Skeletal muscle satellite cell (primary cell): ENCODE measurements around the gene C3AR1.
"Not testable (repeated sequence)": the region's sequence is repeated elsewhere in the genome, so short reads cannot be mapped to it uniquely, and the experiment has no call there.

Experiments
- H3K27me3 ChIP-seq: 2 replicates; pipeline ENCODE4 v1.7.0; 2013; ENCODE audit warnings: low read length; ENCODE audit not compliant: control insufficient read depth, insufficient read depth
- H3K36me3 ChIP-seq: 2 replicates; pipeline ENCODE4 v1.7.0; 2013; ENCODE audit warnings: mild to moderate bottlenecking, control low read depth, low read length; ENCODE audit not compliant: insufficient read depth
- H3K4me1 ChIP-seq: 2 replicates; pipeline ENCODE4 v1.7.0; 2013; ENCODE audit warnings: low read length; ENCODE audit not compliant: control insufficient read depth, insufficient read depth
- H3K4me2 ChIP-seq: 2 replicates; pipeline ENCODE4 v1.7.0; 2013; ENCODE audit warnings: mild to moderate bottlenecking, low read length
- H3K4me3 ChIP-seq: 2 replicates; pipeline ENCODE4 v1.7.0; 2013; ENCODE audit warnings: low read length
- H3K9ac ChIP-seq: 2 replicates; pipeline ENCODE4 v1.7.0; 2013; ENCODE audit warnings: mild to moderate bottlenecking, low read depth, low read length, moderate library complexity
- H3K9me3 ChIP-seq: replicated peaks from 2 replicates; pipeline ENCODE4 v1.7.0; 2013; ENCODE audit warnings: mild to moderate bottlenecking, control low read depth, low read length

Gene C3AR1

GRCh38 chr12:8081251-8081920, 15.2 kb upstream of the C3AR1 start:
- no peaks in the 10 kb centered on the region for H3K9me3 ChIP-seq
- H3K4me2 ChIP-seq = peak overlapping the region; percentile 83
- peak overlapping the region; percentile 81 for H3K4me3 ChIP-seq
- H3K27me3 ChIP-seq = no peaks in the 10 kb centered on the region
- H3K9ac ChIP-seq = peak overlapping the region; percentile 90
- peaks cover 19% of the 10 kb centered on the region for H3K4me1 ChIP-seq
- H3K36me3 ChIP-seq = no peaks in the 10 kb centered on the region

- no peak overlapping the region for H3K4me2 ChIP-seq
- H3K4me3 ChIP-seq = no peak overlapping the region
- no peaks in the 10 kb centered on the region for H3K27me3 ChIP-seq
- no peaks in the 10 kb centered on the region for H3K36me3 ChIP-seq
- no peaks in the 10 kb centered on the region for H3K9me3 ChIP-seq
- no peak overlapping the region for H3K9ac ChIP-seq
- peaks cover 19% of the 10 kb centered on the region for H3K4me1 ChIP-seq
Observed at GRCh38 chr12:8080120-8080519, 14.0 kb upstream of the C3AR1 start.

DNA sequence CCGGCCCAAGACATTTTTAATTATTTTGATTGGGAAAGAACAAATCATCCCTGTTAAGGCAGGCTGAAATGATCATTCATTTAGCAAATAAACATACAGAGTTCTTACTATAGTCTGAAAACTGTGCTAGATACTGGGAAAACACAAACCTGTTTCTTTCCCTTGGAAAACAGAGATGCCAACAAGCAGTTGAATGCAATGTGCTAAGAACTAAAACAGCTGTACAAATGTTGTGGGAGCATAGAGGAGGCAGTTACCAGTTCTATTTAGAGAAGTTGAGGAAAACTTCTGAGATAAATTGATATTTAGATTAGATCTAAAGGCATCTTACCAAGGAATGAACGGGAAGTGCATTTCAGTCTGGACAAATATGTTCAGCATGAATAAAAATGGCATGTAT, 12.8 kb upstream of the C3AR1 start:
- H3K9me3 ChIP-seq = no peaks in the 10 kb centered on the region
- H3K4me3 ChIP-seq = no peak overlapping the region
- H3K4me2 ChIP-seq = no peak overlapping the region
- no peak overlapping the region for H3K9ac ChIP-seq
- no peaks in the 10 kb centered on the region for H3K27me3 ChIP-seq
- H3K4me1 ChIP-seq = peaks cover 19% of the 10 kb centered on the region
- no peaks in the 10 kb centered on the region for H3K36me3 ChIP-seq

DNA sequence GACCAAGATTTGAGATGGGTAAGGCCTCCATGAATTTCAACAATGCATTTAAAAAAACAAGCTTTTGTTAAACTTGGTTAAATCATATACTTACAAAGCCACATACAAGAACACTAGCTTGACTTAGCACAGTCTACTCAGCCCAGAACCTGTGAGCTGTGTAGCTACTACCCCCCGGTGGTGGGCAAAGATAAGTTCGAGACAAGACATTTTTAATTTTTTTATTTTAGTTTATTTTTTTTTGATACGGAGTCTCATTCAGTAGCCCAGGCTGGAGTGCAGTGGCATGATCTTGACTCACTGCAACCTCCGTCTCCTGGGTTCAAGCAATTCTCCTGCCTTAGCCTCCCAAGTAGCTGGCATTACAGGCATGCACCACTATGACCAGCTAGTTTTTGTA, 12.2 kb upstream of the C3AR1 start:
- H3K27me3 ChIP-seq = no peaks in the 10 kb centered on the region
- H3K36me3 ChIP-seq = no peaks in the 10 kb centered on the region
- H3K4me3 ChIP-seq = no peak overlapping the region
- peaks cover 19% of the 10 kb centered on the region for H3K4me1 ChIP-seq
- H3K4me2 ChIP-seq = no peak overlapping the region
- H3K9me3 ChIP-seq = no peaks in the 10 kb centered on the region
- H3K9ac ChIP-seq = no peak overlapping the region

DNA sequence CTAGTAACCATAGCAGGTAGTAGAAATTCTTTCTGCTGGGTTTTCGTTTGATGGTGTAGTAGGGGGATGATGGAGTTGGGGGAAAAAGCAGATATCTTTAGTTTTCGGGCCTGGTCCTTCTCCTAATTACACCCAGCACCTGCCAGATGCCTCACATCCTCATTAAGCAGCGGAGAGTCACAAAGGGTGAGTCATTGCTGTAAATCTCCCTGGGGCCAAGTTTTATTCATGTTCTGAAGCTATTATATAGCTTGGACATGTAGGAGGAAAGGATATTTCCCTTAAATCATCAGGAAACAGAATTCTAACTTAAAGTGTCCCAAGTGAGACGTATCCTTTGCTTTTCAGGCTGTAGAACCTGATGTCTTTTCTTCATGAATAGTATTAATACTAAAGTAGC, 11.0 kb upstream of the C3AR1 start:
- Histone ChIP-seq H3K9ac (no peak overlapping the region), H3K4me2 (no peak overlapping the region), H3K9me3 (no peaks in the 10 kb centered on the region), H3K4me1 (peaks cover 14% of the 10 kb centered on the region), H3K4me3 (no peak overlapping the region), H3K27me3 (no peaks in the 10 kb centered on the region), H3K36me3 (no peaks in the 10 kb centered on the region)

DNA sequence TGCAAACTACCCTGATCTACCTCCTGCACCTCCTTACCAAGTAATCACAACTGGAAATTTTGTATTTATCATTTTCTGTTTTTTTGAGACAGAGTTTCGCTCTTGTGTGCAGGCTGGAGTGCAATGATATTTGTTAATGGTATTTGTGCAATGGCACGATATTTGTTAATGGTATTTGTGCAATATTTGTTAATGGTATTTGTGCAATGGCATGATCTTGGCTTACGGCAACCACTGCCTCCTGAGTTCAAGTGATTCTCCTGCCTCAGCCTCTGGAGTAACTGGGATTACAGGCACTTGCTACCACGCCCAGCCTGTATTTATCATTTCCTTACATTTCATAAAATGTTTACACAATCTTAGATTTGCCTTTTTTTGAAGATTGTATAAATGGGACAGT, 10.2 kb upstream of the C3AR1 start:
- H3K4me3 ChIP-seq = no peak overlapping the region
- H3K9ac ChIP-seq = no peak overlapping the region
- H3K4me1 ChIP-seq = peaks cover 13% of the 10 kb centered on the region
- H3K4me2 ChIP-seq = no peak overlapping the region
- H3K27me3 ChIP-seq = no peaks in the 10 kb centered on the region
- no peaks in the 10 kb centered on the region for H3K36me3 ChIP-seq
- no peaks in the 10 kb centered on the region for H3K9me3 ChIP-seq

DNA sequence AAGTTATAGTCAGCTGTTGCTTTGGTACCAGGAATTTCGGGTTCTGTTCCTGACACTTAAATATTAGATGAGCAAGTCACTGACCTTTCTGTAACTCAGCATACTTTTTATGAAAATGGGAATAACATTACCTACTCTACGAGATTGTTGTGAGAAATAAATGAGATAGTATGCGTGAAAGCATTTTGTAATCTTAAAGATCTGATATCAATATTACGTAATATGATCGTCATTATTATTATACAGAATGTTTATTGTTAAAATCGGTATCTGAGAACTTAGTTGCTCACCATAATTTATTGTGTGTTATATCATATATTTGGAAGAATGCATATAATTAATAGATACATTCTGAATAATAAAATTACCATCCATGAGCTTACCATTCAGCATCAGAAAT, 9.8 kb upstream of the C3AR1 start:
- no peak overlapping the region for H3K4me3 ChIP-seq
- H3K4me1 ChIP-seq = peaks cover 9% of the 10 kb centered on the region
- no peaks in the 10 kb centered on the region for H3K36me3 ChIP-seq
- H3K9ac ChIP-seq = no peak overlapping the region
- H3K9me3 ChIP-seq = no peaks in the 10 kb centered on the region
- H3K4me2 ChIP-seq = no peak overlapping the region
- H3K27me3 ChIP-seq = no peaks in the 10 kb centered on the region

- H3K9ac ChIP-seq, H3K4me3 ChIP-seq, H3K36me3 ChIP-seq, H3K4me1 ChIP-seq, H3K9me3 ChIP-seq, H3K4me2 ChIP-seq, H3K27me3 ChIP-seq: not testable (repeated sequence)
Observed at GRCh38 chr12:8071820-8072219, 5.7 kb upstream of the C3AR1 start.

GRCh38 chr12:8069582-8069981, 3.4 kb upstream of the C3AR1 start:
- H3K36me3 ChIP-seq = no peaks in the 10 kb centered on the region
- H3K4me2 ChIP-seq = no peak overlapping the region
- no peaks in the 10 kb centered on the region for H3K27me3 ChIP-seq
- no peak overlapping the region for H3K4me3 ChIP-seq
- peaks cover 11% of the 10 kb centered on the region for H3K4me1 ChIP-seq
- H3K9me3 ChIP-seq = no peaks in the 10 kb centered on the region
- H3K9ac ChIP-seq = no peak overlapping the region

DNA sequence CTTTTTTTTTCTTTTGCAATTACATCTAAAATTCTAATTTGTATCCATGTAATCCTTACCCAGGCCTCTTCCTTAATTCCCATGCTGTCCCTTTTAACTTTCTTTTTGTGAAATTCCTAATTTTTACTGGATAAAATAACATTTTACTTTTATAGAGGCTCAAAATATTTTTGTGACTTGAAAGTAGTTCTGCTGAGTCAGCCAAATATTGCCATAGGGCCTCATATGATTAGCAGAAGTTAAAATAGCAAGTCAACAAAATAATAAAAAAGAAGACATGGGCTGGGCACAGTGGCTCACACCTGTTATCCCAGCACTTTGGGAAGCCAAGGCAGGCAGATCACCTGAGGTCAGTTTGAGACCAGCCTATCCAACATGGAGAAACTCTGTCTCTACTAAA, 2.0 kb downstream of the C3AR1 start:
- no peaks in the 10 kb centered on the region for H3K36me3 ChIP-seq
- peaks cover 11% of the 10 kb centered on the region for H3K4me1 ChIP-seq
- no peak overlapping the region for H3K9ac ChIP-seq
- no peak overlapping the region for H3K4me2 ChIP-seq
- no peaks in the 10 kb centered on the region for H3K27me3 ChIP-seq
- H3K4me3 ChIP-seq = no peak overlapping the region
- H3K9me3 ChIP-seq = no peaks in the 10 kb centered on the region

DNA sequence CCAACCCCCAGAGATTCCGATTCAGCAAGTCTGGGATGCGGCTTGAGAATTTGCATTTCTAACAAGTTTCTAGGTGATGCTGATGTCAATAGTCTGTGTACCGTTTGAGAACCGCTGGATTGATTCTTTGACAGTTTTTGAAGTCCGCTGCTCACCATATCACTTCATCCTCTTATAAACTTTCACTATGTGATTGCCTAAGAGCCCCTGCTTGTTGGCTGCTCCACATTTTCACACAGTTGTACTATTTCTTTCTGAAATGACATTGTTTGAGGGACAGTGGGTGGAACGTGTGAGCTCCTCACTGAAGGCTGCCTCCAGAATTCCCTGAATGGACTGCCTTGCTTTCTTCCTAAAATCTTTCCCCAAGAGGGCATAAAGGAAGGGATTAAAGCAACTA, 7.7 kb downstream of the C3AR1 start:
- H3K4me3 ChIP-seq = no peak overlapping the region
- H3K36me3 ChIP-seq = peaks cover 14% of the 10 kb centered on the region
- no peak overlapping the region for H3K9ac ChIP-seq
- H3K4me2 ChIP-seq = no peak overlapping the region
- H3K27me3 ChIP-seq = no peaks in the 10 kb centered on the region
- peaks cover 5% of the 10 kb centered on the region for H3K4me1 ChIP-seq
- no peaks in the 10 kb centered on the region for H3K9me3 ChIP-seq

DNA sequence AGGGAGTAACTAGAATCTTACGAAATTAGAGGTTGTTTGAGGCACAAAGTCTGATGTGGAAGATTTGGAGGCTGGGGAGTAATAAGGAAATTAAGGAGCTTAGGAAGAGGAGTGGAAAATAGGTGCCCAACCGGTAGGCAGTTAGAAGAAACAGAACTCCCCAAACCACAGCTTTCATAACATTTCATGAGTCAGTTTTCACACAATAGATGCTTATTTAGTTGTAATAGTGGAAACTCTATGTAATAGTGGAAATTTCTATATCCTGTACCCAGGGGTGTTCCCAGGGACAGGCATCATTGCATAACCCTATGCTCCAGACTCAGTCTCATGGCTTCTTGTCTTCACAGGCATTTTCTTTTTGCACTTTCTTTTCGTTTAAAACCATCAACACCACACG, 8.3 kb downstream of the C3AR1 start:
- H3K9ac ChIP-seq = no peak overlapping the region

More for the DNA sequence above, 8.3 kb downstream of the C3AR1 start:
- H3K36me3 ChIP-seq = peaks cover 20% of the 10 kb centered on the region
- H3K4me1 ChIP-seq = peaks cover 5% of the 10 kb centered on the region
- H3K9me3 ChIP-seq = no peaks in the 10 kb centered on the region
- no peak overlapping the region for H3K4me2 ChIP-seq
- no peak overlapping the region for H3K4me3 ChIP-seq
- no peaks in the 10 kb centered on the region for H3K27me3 ChIP-seq
